Gastrocnemius medialis (tissue), 4 donors: Measurements from ENCODE around the gene FGD4. TPM values are rescaled to one million over a fixed set of nuclear protein-coding genes. Genes with fewer than 3 reads are reported as not detected.
"Not testable (repeated sequence)": the region's sequence is repeated elsewhere in the genome, so short reads cannot be mapped to it uniquely, and the experiment has no call there.

ENCODE experiments used
- ATAC-seq, 2 donors: fragments of 150-250 bp; one replicate each; pipeline ENCODE4 v1.9.1; 2016
- DNase-seq, 2 donors: peaks; one replicate each; pipeline ENCODE4 v3.0.0-alpha.2; 2019
- H3K27ac ChIP-seq, 4 donors: fragments of 200-600 bp; sonication (generic); 1 replicate in 1 of 4; 2 replicates in 3 of 4; pipeline ENCODE4 v1.5.1; 2016 to 2018; ENCODE audit warnings: mild to moderate bottlenecking in 2 of 4, moderate library complexity in 1 of 4
- H3K27me3 ChIP-seq, 3 donors: fragments of 200-600 bp; sonication (generic) in 2 of 3; 1 replicate in 1 of 3; 2 replicates in 2 of 3; pipeline versions ENCODE4 v1.5.1 to v1.6.0; 2016 to 2019; ENCODE audit warnings: mild to moderate bottlenecking in 1 of 3, moderate library complexity in 1 of 3
- H3K36me3 ChIP-seq, 2 donors: fragments of 200-600 bp; sonication (generic) in 1 of 2; one replicate each; pipeline ENCODE4 v1.5.1; 2017 to 2018
- H3K4me1 ChIP-seq, 2 donors: fragments of 200-600 bp; sonication (generic) in 1 of 2; one replicate each; pipeline ENCODE4 v1.5.1; 2016 to 2017; ENCODE audit warnings: mild to moderate bottlenecking in 2 of 2
- H3K4me3 ChIP-seq, 4 donors: fragments of 200-600 bp; sonication (generic) in 3 of 4; 1 replicate in 1 of 4; 2 replicates in 3 of 4; pipeline ENCODE4 v1.5.1; 2016 to 2019; ENCODE audit warnings: mild to moderate bottlenecking in 2 of 4
- H3K9me3 ChIP-seq, 3 donors: fragments of 200-600 bp; sonication (generic) in 2 of 3; 1 replicate in 1 of 3; 2 replicates in 2 of 3; pipeline ENCODE4 v1.5.1; 2016 to 2019
- POLR2A ChIP-seq, 2 donors: fragments of 450-650 bp; IDR thresholded peaks; one replicate each; pipeline ENCODE4 v1.6.1; 2017; ENCODE audit warnings: antibody characterized with exemption in 2 of 2, mild to moderate bottlenecking in 2 of 2, moderate library complexity in 2 of 2
- in situ Hi-C, 4 donors: fragments of 200-750 bp; cut with MboI; loops; one replicate each; pipeline versions ENCODE4 v1.15.0 to v1.8.0; 2017; ENCODE audit warnings: low sequenced_read_pairs in 4 of 4
- intact Hi-C: fragments of 100-400 bp; cut with DNase I; formaldehyde crosslinking; loops from one replicate; pipeline ENCODE4 v1.15.1; 2023; ENCODE audit warnings: low total_unique reads
- total RNA-seq, 4 donors: library from RNA; depleted of rRNA; stranded (reverse); fragments of >200 nt; gene quantifications; one replicate each; pipeline versions ENCODE4 v1.1.0 to v1.2.3, GENCODE V29; 2016
- TF ChIP-seq, protein P1 (sequence below), 5 experiments: fragments of 450-650 bp in 3 of 5; fragments of 200-600 bp in 2 of 5; sonication (generic) in 2 of 5; IDR thresholded peaks in 4 of 5; conservative IDR thresholded peaks in 1 of 5; 1 replicate in 4 of 5; 2 replicates in 1 of 5; pipeline ENCODE4 v1.5.1; 2016 to 2019; ENCODE audit warnings: antibody characterized with exemption in 5 of 5, mild to moderate bottlenecking in 3 of 5, moderate library complexity in 3 of 5

FGD4 gene
- total RNA-seq, 4 donors from 2014 or later: 18.8 to 60.3 (median 40.8) TPM

GRCh38 chr12:32507942-32508320, 108.6 kb downstream of the FGD4 start:
- Histone ChIP-seq H3K4me3 (no peak overlapping the region), H3K9me3 (no peaks in the 10 kb centered on the region), H3K27me3 (no peaks in the 10 kb centered on the region), H3K4me1 (peaks cover 50 to 64% of the 10 kb centered on the region in 2 donors), H3K36me3 (no peaks in the 10 kb centered on the region), H3K27ac (peak overlapping the region in 3 of 4 donors; percentile 2 to 75 (median 27))
- in situ Hi-C loops (no loop called here), intact Hi-C loops (no loop called here)
- DNase-seq: no peak
- ATAC-seq: no peak
- TF ChIP-seq POLR2A (IDR thresholded peaks at IDR 0.05): no peak
- TF ChIP-seq, protein P1, sequence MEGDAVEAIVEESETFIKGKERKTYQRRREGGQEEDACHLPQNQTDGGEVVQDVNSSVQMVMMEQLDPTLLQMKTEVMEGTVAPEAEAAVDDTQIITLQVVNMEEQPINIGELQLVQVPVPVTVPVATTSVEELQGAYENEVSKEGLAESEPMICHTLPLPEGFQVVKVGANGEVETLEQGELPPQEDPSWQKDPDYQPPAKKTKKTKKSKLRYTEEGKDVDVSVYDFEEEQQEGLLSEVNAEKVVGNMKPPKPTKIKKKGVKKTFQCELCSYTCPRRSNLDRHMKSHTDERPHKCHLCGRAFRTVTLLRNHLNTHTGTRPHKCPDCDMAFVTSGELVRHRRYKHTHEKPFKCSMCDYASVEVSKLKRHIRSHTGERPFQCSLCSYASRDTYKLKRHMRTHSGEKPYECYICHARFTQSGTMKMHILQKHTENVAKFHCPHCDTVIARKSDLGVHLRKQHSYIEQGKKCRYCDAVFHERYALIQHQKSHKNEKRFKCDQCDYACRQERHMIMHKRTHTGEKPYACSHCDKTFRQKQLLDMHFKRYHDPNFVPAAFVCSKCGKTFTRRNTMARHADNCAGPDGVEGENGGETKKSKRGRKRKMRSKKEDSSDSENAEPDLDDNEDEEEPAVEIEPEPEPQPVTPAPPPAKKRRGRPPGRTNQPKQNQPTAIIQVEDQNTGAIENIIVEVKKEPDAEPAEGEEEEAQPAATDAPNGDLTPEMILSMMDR (IDR thresholded peaks at IDR 0.05 in 4 of 5, conservative IDR thresholded peaks at IDR 0.05 in 1 of 5): no peak

DNA sequence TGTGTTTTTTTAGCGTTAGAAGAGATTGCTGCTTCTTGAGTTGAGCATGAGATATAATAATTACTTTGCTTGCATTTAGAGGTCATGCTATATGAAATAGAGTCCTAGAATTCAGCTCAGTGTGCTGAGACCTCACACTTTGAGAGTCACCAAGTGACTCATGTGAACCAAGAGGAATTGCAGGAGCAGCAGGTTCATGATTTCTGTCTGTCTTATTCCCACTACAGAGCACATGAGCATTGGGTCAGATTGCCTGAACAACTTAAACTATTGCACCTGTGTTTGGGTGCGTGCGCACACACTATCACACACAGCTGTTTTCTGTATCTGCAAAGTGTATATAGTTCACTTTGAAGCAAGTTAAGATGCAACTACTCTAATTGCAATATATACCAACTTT, 109.3 kb downstream of the FGD4 start:
- in situ Hi-C loops: no loop called here
- peak overlapping the region in 3 of 4 donors; percentile 2 to 75 (median 27) for H3K27ac ChIP-seq

GRCh38 chr12:32509328-32510091, 110.2 kb downstream of the FGD4 start:
- in situ Hi-C loops: no loop called here
- no peaks in the 10 kb centered on the region for H3K27me3 ChIP-seq
- DNase-seq: no peak
- H3K36me3 ChIP-seq: no peaks in the 10 kb centered on the region
- intact Hi-C loops: no loop called here
- ATAC-seq: no peak
- peaks cover 44 to 53% of the 10 kb centered on the region in 2 donors for H3K4me1 ChIP-seq
- H3K4me3 ChIP-seq: no peak overlapping the region
- no peaks in the 10 kb centered on the region for H3K9me3 ChIP-seq
- no peak for TF ChIP-seq POLR2A (IDR thresholded peaks at IDR 0.05)
- TF ChIP-seq, protein P1 (IDR thresholded peaks at IDR 0.05 in 4 of 5, conservative IDR thresholded peaks at IDR 0.05 in 1 of 5): no peak
- H3K27ac ChIP-seq: peak overlapping the region in 2 of 4 donors; percentile 11 to 75

More for the DNA sequence above, 109.3 kb downstream of the FGD4 start:
- H3K36me3 ChIP-seq: no peaks in the 10 kb centered on the region
- peak; percentile 39 to 41 for DNase-seq
- no peaks in the 10 kb centered on the region for H3K27me3 ChIP-seq
- intact Hi-C loops: no loop called here
- H3K4me1 ChIP-seq: peaks cover 51 to 59% of the 10 kb centered on the region in 2 donors
- H3K9me3 ChIP-seq: no peaks in the 10 kb centered on the region
- no peak overlapping the region for H3K4me3 ChIP-seq
- ATAC-seq: peak; percentile 84 to 86
- TF ChIP-seq, protein P1 (IDR thresholded peaks at IDR 0.05 in 4 of 5, conservative IDR thresholded peaks at IDR 0.05 in 1 of 5): no peak

DNA sequence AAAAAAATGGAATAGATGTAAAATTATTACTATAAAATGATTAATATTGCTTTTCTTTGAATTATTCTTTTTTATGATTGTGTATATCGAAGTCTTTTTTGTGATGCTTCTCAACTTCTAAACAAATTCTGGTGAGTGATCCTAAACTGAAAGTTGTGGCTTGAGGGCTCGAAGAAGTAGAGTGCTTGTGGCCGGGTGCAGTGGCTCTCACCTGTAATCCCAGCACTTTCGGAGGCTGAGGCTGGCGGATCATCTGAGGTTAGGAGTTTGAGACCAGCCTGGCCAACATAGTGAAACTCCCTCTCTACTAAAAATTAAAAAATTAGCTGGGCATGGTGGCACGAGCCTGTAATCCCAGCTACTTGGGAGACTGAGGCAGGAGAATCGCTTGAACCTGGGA, 112.6 kb downstream of the FGD4 start:
- peaks cover 40 to 53% of the 10 kb centered on the region in 2 donors for H3K4me1 ChIP-seq
- DNase-seq, H3K4me3 ChIP-seq, ATAC-seq, in situ Hi-C loops, intact Hi-C loops, H3K27me3 ChIP-seq, H3K36me3 ChIP-seq, H3K9me3 ChIP-seq: not testable (repeated sequence)
- H3K27ac ChIP-seq: peak overlapping the region in 1 of 4 donors; percentile 11

- no peak for ATAC-seq
- peak overlapping the region in 1 of 4 donors; percentile 11 for H3K27ac ChIP-seq
- intact Hi-C loops (no loop called here), in situ Hi-C loops (no loop called here)
- no peak overlapping the region for H3K4me3 ChIP-seq
- peaks cover 38 to 52% of the 10 kb centered on the region in 2 donors for H3K4me1 ChIP-seq
- no peaks in the 10 kb centered on the region for H3K36me3 ChIP-seq
- H3K9me3 ChIP-seq: no peaks in the 10 kb centered on the region
- DNase-seq: no peak
- H3K27me3 ChIP-seq: no peaks in the 10 kb centered on the region
- no peak for TF ChIP-seq POLR2A (IDR thresholded peaks at IDR 0.05)
- TF ChIP-seq, protein P1 (IDR thresholded peaks at IDR 0.05 in 4 of 5, conservative IDR thresholded peaks at IDR 0.05 in 1 of 5): no peak
These were observed 113.0 kb downstream of the FGD4 start for GRCh38 chr12:32512379-32512778.
